HG03342 (cell line): ENCODE results near the gene PARD6G.

Experiments
- ATAC-seq: cut with Tn5 transposase; IDR thresholded peaks from one replicate; pipeline ENCODE4 v1.9.1; 2021; ENCODE audit warnings: mild to moderate bottlenecking, moderate library complexity; ENCODE audit not compliant: unreplicated experiment

Gene PARD6G

GRCh38 chr18:80157708-80158343 lies 89.5 kb downstream of the PARD6G start:
- ATAC-seq = no peak

- no peak for ATAC-seq
Observed at GRCh38 chr18:80154293-80154692, 93.0 kb downstream of the PARD6G start.

GRCh38 chr18:80149667-80150066 lies 97.6 kb downstream of the PARD6G start:
- ATAC-seq = no peak

- peak; percentile 5 for ATAC-seq
Observed at GRCh38 chr18:80148326-80149199, 98.8 kb downstream of the PARD6G start.

- ATAC-seq = peak; percentile 82
Observed at GRCh38 chr18:80147418-80148325, 99.6 kb downstream of the PARD6G start.

- ATAC-seq = peak; percentile 19
Observed at GRCh38 chr18:80147037-80147417, 100.3 kb downstream of the PARD6G start.

- no peak for ATAC-seq
Observed at GRCh38 chr18:80145196-80145804, 102.0 kb downstream of the PARD6G start.

GRCh38 chr18:80143881-80144280 lies 103.4 kb downstream of the PARD6G start:
- no peak for ATAC-seq

GRCh38 chr18:80140455-80140985 lies 106.8 kb downstream of the PARD6G start:
- no peak for ATAC-seq

GRCh38 chr18:80137976-80138375 lies 109.3 kb downstream of the PARD6G start:
- ATAC-seq = no peak

- ATAC-seq = no peak
Observed at GRCh38 chr18:80137137-80137536, 110.2 kb downstream of the PARD6G start.

- no peak for ATAC-seq
Observed at GRCh38 chr18:80136679-80137078, 110.6 kb downstream of the PARD6G start.

GRCh38 chr18:80135136-80135535 lies 112.2 kb downstream of the PARD6G start:
- no peak for ATAC-seq

GRCh38 chr18:80133124-80133523 lies 114.2 kb downstream of the PARD6G start:
- ATAC-seq = no peak

- no peak for ATAC-seq
Observed at GRCh38 chr18:80132180-80132812, 115.0 kb downstream of the PARD6G start.

- ATAC-seq = no peak
Observed at GRCh38 chr18:80130555-80130954, 116.8 kb downstream of the PARD6G start.

- no peak for ATAC-seq
Observed at GRCh38 chr18:80129672-80130367, 117.5 kb downstream of the PARD6G start.

- ATAC-seq = no peak
Observed at GRCh38 chr18:80127635-80128034, 119.7 kb downstream of the PARD6G start.

GRCh38 chr18:80126797-80127196 lies 120.5 kb downstream of the PARD6G start:
- ATAC-seq = no peak

GRCh38 chr18:80124131-80124530 lies 123.2 kb downstream of the PARD6G start:
- no peak for ATAC-seq
